HepG2 (cell line): ENCODE measurements around the gene TSPAN3. TPM values are rescaled to one million over a fixed set of nuclear protein-coding genes. Genes with fewer than 3 reads are reported as not detected.

Source experiments
- ARNTL ChIP-seq: sonication (generic); formaldehyde crosslinking; IDR thresholded peaks from 2 replicates; pipeline ENCODE4 v1.4.0; 2020; ENCODE audit warnings: mild to moderate bottlenecking, missing genetic modification reagents
- NFYC ChIP-seq: IDR thresholded peaks from 2 replicates; pipeline ENCODE4 v1.6.1; 2016; ENCODE audit warnings: missing genetic modification reagents, missing compliant biosample characterization
- RFX3 ChIP-seq: IDR thresholded peaks from 2 replicates; pipeline ENCODE4 v1.6.1; 2016; ENCODE audit warnings: missing biosample characterization, missing genetic modification reagents
- SALL1 ChIP-seq: sonication (generic); formaldehyde crosslinking; IDR thresholded peaks from 2 replicates; pipeline ENCODE4 v1.8.0; 2022; ENCODE audit warnings: mild to moderate bottlenecking, missing genetic modification reagents
- SALL2 ChIP-seq: sonication (generic); formaldehyde crosslinking; IDR thresholded peaks from 2 replicates; pipeline ENCODE4 v1.8.1; 2023; ENCODE audit warnings: mild to moderate bottlenecking, missing genetic modification reagents, inconsistent platforms
- STAG1 ChIP-seq: sonication (generic); formaldehyde crosslinking; IDR thresholded peaks from 2 replicates; pipeline ENCODE4 v1.4.0; 2020; ENCODE audit warnings: missing genetic modification reagents
- TEAD3 ChIP-seq: optimal IDR thresholded peaks from 2 replicates; pipeline ENCODE3; 2016; ENCODE audit warnings: borderline replicate concordance
- ZBTB1 ChIP-seq: sonication (generic); formaldehyde crosslinking; IDR thresholded peaks from 2 replicates; pipeline ENCODE4 v1.4.0; 2020; ENCODE audit warnings: missing genetic modification reagents, borderline replicate concordance
- ZBTB21 ChIP-seq: sonication (generic); formaldehyde crosslinking; IDR thresholded peaks from 2 replicates; pipeline ENCODE4 v1.4.0; 2020; ENCODE audit warnings: missing genetic modification reagents
- ZC3H13 ChIP-seq: sonication (generic); formaldehyde crosslinking; IDR thresholded peaks from 2 replicates; pipeline ENCODE4 v1.8.1; 2023; ENCODE audit warnings: mild to moderate bottlenecking, missing genetic modification reagents, moderate library complexity
- ZFP36 ChIP-seq: fragments of 150-350 bp; IDR thresholded peaks from 2 replicates; pipeline ENCODE4 v1.6.1; 2018; ENCODE audit warnings: borderline replicate concordance, low read length, low read depth; ENCODE audit not compliant: partially characterized antibody
- ZFP41 ChIP-seq: sonication (generic); formaldehyde crosslinking; IDR thresholded peaks from 2 replicates; pipeline ENCODE4 v1.4.0; 2020; ENCODE audit warnings: mild to moderate bottlenecking, missing genetic modification reagents, borderline replicate concordance
- ZNF331 ChIP-seq: sonication (generic); formaldehyde crosslinking; IDR thresholded peaks from 2 replicates; pipeline ENCODE4 v1.4.0; 2020; ENCODE audit warnings: missing genetic modification reagents
- ZNF563 ChIP-seq: sonication (generic); formaldehyde crosslinking; IDR thresholded peaks from 2 replicates; pipeline ENCODE4 v1.8.0; 2022; ENCODE audit warnings: mild to moderate bottlenecking, moderate library complexity, missing genetic modification reagents
- ZNF674 ChIP-seq: sonication (generic); formaldehyde crosslinking; IDR thresholded peaks from 2 replicates; pipeline ENCODE4 v1.5.0; 2020; ENCODE audit warnings: low read depth, mild to moderate bottlenecking, missing genetic modification reagents
- ZNF749 ChIP-seq: sonication (generic); formaldehyde crosslinking; IDR thresholded peaks from 2 replicates; pipeline ENCODE4 v1.8.0; 2022; ENCODE audit warnings: mild to moderate bottlenecking, missing genetic modification reagents, moderate library complexity, borderline replicate concordance
- polyA plus RNA-seq, 8 experiments: library from polyadenylated mRNA; depleted of rRNA in 3 of 8; stranded (reverse) in 7 of 8; unstranded in 1 of 8; fragments of >200 nt; fragmentation: Illumina TruSeq in 4 of 8; extraction: Trizol in 4 of 8; gene quantifications; 2 replicates each; pipeline versions ENCODE4 v1.2.1 to v1.2.3, GENCODE V29; 2011 to 2016; ENCODE audit warnings: low read depth in 4 of 8, missing spikeins in 1 of 8, mixed read lengths in 1 of 8; ENCODE audit not compliant: insufficient read depth in 1 of 8
- total RNA-seq, 5 experiments: library from RNA; depleted of rRNA; stranded (reverse); fragments of >200 nt; fragmentation: Illumina TruSeq; extraction: Trizol; gene quantifications; 2 replicates each; pipeline ENCODE4 v1.2.3, GENCODE V29; 2016; ENCODE audit warnings: low read depth in 1 of 5
- TF ChIP-seq, protein P1 (sequence below): sonication (generic); IDR thresholded peaks from 2 replicates; pipeline ENCODE4 v1.6.1; 2016; ENCODE audit warnings: low read depth, borderline replicate concordance
- TF ChIP-seq, protein P2 (sequence below): sonication (generic); formaldehyde crosslinking; IDR thresholded peaks from 2 replicates; pipeline ENCODE4 v1.5.0; 2020; ENCODE audit warnings: mild to moderate bottlenecking, missing genetic modification reagents, borderline replicate concordance
- TF ChIP-seq, protein P3 (sequence below): sonication (generic); formaldehyde crosslinking; IDR thresholded peaks from 2 replicates; pipeline ENCODE4 v1.4.0; 2020; ENCODE audit warnings: missing genetic modification reagents

The TSPAN3 gene
- total and polyA plus RNA-seq, 2 of the 13 experiments (the other 11 are each of a cell fraction or from before 2014, with no cell fraction given) = 167 to 170 TPM

DNA sequence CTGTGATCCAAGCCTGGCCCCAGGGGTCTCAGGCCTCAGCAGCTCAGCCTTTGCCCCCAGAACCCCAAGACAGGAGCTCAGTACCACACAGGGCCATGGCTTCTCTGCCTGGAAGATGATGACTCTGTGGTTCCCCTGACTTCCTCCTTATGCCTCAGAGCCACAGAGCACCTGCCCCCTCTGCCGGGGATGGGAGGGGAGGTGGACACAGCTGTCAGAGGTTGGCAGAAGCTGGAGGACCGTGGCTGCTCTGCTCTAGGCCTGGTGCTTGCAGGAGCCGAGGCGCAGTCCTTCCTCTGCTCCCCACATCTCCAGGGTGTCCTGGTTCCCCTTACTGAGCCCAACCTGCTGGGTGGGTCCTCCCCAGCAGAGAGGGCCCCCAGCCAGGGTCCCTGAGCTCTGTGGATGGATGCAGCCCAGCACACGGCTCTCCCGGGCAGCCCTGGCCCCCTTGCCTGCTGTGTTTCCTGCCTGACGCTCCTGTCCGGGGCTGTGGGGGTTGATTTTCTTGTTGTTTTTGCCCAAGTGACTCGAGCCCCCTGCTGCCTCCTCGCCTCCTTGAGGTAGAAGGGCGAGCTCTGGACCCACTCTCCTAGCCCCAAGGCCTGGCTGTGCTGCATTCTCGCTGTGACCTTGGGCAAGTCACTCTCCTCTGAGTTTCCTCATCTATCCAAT is 39.4 kb downstream of the TSPAN3 start (continued):
- TF ChIP-seq ZNF563 (CRISPR knock-in tag) (0 out of 2 replicates have a peak, but pooled peaks have one; percentile 0), TEAD3 (CRISPR knock-in tag) (peak; percentile 7), SALL1 (no peak), NFYC (CRISPR knock-in tag) (no peak), ZFP41 (CRISPR knock-in tag) (peak; percentile 54; the same call in 1 of the 2 replicates), ZFP36 (no peak), SALL2 (CRISPR knock-in tag) (no peak), ZC3H13 (CRISPR knock-in tag) (peak; percentile 30; the same call in 1 of the 2 replicates), ZNF331 (CRISPR knock-in tag) (no peak), ZNF749 (CRISPR knock-in tag) (no peak), RFX3 (CRISPR knock-in tag) (no peak), ZBTB21 (CRISPR knock-in tag) (no peak), ZBTB1 (no peak), STAG1 (CRISPR knock-in tag) (peak; percentile 56), ARNTL (CRISPR knock-in tag) (no peak), ZNF674 (CRISPR knock-in tag) (no peak)
- TF ChIP-seq, protein P1, sequence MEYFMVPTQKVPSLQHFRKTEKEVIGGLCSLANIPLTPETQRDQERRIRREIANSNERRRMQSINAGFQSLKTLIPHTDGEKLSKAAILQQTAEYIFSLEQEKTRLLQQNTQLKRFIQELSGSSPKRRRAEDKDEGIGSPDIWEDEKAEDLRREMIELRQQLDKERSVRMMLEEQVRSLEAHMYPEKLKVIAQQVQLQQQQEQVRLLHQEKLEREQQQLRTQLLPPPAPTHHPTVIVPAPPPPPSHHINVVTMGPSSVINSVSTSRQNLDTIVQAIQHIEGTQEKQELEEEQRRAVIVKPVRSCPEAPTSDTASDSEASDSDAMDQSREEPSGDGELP = peak; percentile 60; the same call in 1 of the 2 replicates
- TF ChIP-seq, protein P2, sequence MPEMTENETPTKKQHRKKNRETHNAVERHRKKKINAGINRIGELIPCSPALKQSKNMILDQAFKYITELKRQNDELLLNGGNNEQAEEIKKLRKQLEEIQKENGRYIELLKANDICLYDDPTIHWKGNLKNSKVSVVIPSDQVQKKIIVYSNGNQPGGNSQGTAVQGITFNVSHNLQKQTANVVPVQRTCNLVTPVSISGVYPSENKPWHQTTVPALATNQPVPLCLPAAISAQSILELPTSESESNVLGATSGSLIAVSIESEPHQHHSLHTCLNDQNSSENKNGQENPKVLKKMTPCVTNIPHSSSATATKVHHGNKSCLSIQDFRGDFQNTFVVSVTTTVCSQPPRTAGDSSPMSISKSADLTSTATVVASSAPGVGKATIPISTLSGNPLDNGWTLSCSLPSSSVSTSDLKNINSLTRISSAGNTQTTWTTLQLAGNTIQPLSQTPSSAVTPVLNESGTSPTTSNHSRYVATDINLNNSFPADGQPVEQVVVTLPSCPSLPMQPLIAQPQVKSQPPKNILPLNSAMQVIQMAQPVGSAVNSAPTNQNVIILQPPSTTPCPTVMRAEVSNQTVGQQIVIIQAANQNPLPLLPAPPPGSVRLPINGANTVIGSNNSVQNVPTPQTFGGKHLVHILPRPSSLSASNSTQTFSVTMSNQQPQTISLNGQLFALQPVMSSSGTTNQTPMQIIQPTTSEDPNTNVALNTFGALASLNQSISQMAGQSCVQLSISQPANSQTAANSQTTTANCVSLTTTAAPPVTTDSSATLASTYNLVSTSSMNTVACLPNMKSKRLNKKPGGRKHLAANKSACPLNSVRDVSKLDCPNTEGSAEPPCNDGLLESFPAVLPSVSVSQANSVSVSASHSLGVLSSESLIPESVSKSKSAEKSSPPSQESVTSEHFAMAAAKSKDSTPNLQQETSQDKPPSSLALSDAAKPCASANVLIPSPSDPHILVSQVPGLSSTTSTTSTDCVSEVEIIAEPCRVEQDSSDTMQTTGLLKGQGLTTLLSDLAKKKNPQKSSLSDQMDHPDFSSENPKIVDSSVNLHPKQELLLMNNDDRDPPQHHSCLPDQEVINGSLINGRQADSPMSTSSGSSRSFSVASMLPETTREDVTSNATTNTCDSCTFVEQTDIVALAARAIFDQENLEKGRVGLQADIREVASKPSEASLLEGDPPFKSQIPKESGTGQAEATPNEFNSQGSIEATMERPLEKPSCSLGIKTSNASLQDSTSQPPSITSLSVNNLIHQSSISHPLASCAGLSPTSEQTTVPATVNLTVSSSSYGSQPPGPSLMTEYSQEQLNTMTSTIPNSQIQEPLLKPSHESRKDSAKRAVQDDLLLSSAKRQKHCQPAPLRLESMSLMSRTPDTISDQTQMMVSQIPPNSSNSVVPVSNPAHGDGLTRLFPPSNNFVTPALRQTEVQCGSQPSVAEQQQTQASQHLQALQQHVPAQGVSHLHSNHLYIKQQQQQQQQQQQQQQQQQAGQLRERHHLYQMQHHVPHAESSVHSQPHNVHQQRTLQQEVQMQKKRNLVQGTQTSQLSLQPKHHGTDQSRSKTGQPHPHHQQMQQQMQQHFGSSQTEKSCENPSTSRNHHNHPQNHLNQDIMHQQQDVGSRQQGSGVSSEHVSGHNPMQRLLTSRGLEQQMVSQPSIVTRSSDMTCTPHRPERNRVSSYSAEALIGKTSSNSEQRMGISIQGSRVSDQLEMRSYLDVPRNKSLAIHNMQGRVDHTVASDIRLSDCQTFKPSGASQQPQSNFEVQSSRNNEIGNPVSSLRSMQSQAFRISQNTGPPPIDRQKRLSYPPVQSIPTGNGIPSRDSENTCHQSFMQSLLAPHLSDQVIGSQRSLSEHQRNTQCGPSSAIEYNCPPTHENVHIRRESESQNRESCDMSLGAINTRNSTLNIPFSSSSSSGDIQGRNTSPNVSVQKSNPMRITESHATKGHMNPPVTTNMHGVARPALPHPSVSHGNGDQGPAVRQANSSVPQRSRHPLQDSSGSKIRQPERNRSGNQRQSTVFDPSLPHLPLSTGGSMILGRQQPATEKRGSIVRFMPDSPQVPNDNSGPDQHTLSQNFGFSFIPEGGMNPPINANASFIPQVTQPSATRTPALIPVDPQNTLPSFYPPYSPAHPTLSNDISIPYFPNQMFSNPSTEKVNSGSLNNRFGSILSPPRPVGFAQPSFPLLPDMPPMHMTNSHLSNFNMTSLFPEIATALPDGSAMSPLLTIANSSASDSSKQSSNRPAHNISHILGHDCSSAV (CRISPR knock-in tag) = no peak
- TF ChIP-seq, protein P3, sequence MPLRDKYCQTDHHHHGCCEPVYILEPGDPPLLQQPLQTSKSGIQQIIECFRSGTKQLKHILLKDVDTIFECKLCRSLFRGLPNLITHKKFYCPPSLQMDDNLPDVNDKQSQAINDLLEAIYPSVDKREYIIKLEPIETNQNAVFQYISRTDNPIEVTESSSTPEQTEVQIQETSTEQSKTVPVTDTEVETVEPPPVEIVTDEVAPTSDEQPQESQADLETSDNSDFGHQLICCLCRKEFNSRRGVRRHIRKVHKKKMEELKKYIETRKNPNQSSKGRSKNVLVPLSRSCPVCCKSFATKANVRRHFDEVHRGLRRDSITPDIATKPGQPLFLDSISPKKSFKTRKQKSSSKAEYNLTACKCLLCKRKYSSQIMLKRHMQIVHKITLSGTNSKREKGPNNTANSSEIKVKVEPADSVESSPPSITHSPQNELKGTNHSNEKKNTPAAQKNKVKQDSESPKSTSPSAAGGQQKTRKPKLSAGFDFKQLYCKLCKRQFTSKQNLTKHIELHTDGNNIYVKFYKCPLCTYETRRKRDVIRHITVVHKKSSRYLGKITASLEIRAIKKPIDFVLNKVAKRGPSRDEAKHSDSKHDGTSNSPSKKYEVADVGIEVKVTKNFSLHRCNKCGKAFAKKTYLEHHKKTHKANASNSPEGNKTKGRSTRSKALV (CRISPR knock-in tag) = no peak
